ENCODE results near the gene TET2. TPM values are rescaled to one million over a fixed set of nuclear protein-coding genes. Genes with fewer than 3 reads are reported as not detected.

The TET2 gene
- total RNA-seq, 1 donor from 2014 or later, result 5.0 TPM

DNA sequence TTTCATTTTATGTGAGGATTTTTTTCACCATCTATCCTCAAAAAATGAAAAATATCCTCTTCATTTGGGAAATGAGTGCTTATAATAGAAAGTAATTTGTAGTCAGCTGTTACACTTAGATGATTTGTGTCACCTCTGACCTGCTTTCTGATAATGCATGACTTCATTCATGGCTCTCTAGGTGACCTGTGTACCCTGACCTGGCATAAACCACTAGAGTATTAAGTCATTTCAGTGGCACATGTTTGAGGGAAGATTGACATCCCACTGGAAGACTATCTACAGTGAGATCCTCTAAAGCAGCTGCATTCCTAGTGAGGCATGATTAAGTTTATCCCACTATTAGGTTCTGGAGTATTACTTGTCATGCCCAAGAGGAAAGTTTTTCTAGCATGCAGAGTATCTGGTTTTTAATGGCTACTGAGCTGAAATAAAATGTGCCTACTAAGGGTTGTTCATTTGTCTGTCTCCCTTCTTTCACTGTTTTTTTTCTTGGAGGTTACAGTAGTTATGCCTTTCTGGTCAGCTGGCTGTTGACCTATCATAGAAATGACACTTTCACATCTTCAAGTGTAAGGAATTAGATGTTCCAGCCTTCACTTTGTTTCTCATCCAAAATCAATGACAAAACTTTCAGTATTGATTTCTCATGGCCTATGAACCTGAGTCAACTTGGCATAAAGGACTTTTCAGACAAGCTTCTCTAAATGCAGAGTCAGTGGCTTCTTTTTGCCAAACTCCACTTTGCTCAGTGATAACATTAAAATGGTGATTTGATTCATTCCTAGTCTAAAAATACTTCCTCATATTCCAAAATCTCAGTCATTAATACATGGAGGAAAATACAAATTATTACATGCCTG, 33.1 kb downstream of the TET2 start:
- H3K4me3 ChIP-seq (ENCODE audit: low read depth, low read length), result no peak overlapping the region
- DNase-seq (ENCODE audit: low read depth), result peak; percentile 33
- TF ChIP-seq, protein P1, sequence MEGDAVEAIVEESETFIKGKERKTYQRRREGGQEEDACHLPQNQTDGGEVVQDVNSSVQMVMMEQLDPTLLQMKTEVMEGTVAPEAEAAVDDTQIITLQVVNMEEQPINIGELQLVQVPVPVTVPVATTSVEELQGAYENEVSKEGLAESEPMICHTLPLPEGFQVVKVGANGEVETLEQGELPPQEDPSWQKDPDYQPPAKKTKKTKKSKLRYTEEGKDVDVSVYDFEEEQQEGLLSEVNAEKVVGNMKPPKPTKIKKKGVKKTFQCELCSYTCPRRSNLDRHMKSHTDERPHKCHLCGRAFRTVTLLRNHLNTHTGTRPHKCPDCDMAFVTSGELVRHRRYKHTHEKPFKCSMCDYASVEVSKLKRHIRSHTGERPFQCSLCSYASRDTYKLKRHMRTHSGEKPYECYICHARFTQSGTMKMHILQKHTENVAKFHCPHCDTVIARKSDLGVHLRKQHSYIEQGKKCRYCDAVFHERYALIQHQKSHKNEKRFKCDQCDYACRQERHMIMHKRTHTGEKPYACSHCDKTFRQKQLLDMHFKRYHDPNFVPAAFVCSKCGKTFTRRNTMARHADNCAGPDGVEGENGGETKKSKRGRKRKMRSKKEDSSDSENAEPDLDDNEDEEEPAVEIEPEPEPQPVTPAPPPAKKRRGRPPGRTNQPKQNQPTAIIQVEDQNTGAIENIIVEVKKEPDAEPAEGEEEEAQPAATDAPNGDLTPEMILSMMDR (conservative IDR thresholded peaks at IDR 0.05; ENCODE audit: low read depth, low read length), result no peak

DNA sequence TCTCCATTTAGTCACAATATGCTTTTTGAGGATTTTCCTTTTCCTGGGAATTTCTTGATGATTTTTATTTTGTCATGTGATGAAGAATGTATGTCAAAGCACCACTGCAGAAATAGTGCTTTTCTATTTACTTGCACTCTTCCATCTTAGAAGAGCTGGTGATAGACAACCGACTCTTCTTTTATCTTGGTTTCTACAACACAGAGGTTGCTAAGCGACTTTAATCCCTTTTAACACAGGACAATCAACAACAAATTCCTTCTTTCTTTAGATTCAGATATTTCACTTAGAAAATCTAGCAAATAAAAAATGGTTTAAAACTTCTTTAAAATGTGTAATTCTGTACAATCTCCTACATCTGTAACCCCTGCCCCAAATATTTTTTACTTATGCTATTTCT, 34.6 kb downstream of the TET2 start:
- no peak for DNase-seq (ENCODE audit: low read depth)
- no peak overlapping the region for H3K4me3 ChIP-seq (ENCODE audit: low read depth, low read length)
- TF ChIP-seq, protein P1 (conservative IDR thresholded peaks at IDR 0.05; ENCODE audit: low read depth, low read length), result no peak

DNA sequence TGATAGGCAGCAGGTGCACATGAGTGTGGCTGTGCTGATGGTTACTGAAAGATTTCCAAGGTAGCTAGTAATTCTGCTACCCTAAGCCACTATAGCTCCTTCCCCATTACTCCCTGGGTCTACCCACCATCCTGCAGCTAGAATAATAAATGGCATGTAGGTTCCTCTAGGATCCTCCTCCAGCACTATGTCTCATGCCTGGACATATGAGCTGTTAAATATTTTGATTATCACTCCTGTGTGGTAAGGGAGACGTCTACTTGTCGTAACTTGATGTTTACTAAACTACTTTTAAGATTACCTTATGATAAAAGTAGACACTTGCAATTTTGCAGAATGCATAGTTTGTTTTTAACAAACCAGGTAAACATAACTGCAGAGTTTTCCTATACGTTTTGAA, 35.5 kb downstream of the TET2 start:
- no peak for DNase-seq (ENCODE audit: low read depth)

DNA sequence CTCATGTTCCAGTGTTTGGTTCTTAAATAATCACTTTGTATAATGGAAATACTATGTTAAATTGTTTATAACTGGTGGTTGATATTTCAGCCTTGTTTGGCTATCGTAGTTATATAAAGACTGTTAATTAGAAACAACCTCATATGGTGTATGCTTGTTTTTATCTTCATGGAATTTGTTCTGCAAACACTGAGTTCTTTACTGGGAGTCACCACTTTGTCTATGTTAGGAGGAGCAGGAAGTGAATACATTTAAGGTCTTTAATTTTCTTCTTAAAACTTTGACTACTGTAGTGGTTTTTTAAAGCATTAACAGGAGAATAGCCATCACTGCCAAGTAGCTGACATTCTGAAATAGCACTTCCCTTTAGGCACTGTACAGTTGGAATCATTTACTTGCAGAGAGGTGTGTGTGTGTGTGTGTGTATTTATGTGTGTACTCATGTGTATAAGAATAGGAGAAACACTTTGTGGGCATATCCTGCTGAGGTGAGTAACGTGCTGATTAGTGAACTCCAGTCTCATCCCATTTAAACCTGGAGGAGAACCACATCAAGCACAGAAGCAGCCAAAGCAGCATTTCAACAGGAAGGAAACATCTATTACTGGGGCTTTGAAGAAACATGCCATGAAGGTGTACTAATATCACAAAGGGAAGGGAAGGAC, 37.8 kb downstream of the TET2 start:
- DNase-seq (ENCODE audit: low read depth), result peak; percentile 64
- TF ChIP-seq, protein P1 (conservative IDR thresholded peaks at IDR 0.05; ENCODE audit: low read depth, low read length), result no peak
- H3K4me3 ChIP-seq (ENCODE audit: low read depth, low read length), result no peak overlapping the region

More for the DNA sequence above, 35.5 kb downstream of the TET2 start:
- no peak overlapping the region for H3K4me3 ChIP-seq (ENCODE audit: low read depth, low read length)
- TF ChIP-seq, protein P1 (conservative IDR thresholded peaks at IDR 0.05; ENCODE audit: low read depth, low read length), result no peak

DNA sequence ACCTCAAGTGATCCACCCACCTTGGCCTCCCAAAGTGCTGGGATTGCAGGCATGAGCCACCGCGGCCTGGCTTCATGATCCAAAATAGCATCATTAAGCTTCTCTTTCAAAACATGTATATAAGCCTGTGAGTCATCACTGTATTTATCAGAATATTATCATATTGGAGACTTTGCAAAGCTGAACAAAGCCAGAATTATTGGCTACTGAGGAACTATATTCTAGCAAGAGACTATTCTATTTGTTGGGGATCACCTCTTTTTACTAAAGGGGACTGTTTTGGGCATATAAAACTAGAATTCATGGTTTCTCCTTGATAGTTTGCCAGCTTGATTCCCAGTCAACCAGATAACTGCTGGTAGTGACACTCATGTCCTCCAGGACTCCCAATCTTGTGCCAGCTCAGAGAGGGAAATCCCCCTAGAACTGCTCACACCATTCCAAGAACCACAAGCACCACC, 40.1 kb downstream of the TET2 start:
- H3K4me3 ChIP-seq (ENCODE audit: low read depth, low read length), result no peak overlapping the region
- peak; percentile 53 for DNase-seq (ENCODE audit: low read depth)
- TF ChIP-seq, protein P1 (conservative IDR thresholded peaks at IDR 0.05; ENCODE audit: low read depth, low read length), result no peak

DNA sequence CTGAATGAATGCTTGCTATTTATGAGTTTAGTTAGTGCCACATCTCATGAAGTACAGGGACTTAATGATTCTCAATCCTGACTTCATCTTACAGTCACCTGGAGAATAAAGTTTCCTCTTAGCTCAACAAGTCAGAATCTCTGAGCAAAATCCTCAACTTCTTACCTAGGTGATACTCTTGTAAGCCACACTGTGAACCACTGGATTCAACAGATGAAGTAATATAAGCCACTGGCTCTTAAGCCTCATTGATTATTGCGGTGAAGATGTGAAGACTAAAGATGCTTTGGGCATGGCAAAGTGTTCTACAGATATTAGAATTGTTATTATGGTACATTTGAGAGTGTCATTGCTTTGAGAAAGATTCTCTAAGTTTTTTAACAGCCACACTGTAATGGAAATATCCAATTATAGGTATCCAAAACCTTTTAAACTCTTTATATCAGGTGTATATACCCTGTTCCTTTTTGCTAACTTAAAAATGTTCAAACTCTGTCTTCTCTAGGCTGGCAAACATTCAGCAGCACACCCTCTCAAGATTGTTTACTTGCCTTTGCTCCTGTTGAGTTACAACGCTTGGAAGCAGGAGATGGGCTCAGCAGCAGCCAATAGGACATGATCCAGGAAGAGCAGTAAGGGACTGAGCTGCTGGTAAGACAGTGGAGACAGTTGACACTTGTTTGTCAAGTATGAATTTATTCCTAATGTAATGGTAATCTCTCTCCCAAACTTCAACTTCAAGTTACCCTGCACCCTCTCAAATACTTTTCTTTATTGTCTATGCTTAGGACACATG, 43.4 kb downstream of the TET2 start:
- DNase-seq (ENCODE audit: low read depth), result no peak
- TF ChIP-seq, protein P1 (conservative IDR thresholded peaks at IDR 0.05; ENCODE audit: low read depth, low read length), result no peak
- H3K4me3 ChIP-seq (ENCODE audit: low read depth, low read length), result no peak overlapping the region
